AG09319 (cell line): ENCODE data around the gene MGRN1.

Source experiments
- DNase-seq: peaks from one replicate; pipeline ENCODE4 v3.0.0-alpha.2; 2010; ENCODE audit warnings: low read depth; ENCODE audit errors: extremely low read depth
- CTCF ChIP-seq: IDR thresholded peaks from 2 replicates; pipeline ENCODE4 v1.5.1; 2011; ENCODE audit warnings: low read depth, mild to moderate bottlenecking, inconsistent platforms, low read length, moderate library complexity

MGRN1 gene

GRCh38 chr16:4625560-4626159 lies 1.0 kb downstream of the MGRN1 start:
- no peak for DNase-seq
- no peak for TF ChIP-seq CTCF

GRCh38 chr16:4626396-4626795 lies 1.8 kb downstream of the MGRN1 start:
- no peak for TF ChIP-seq CTCF

GRCh38 chr16:4628283-4628682 lies 3.7 kb downstream of the MGRN1 start:
- TF ChIP-seq CTCF, result no peak
- DNase-seq, result no peak

More at GRCh38 chr16:4626396-4626795, 1.8 kb downstream of the MGRN1 start:
- no peak for DNase-seq

GRCh38 chr16:4631444-4631843 lies 6.8 kb downstream of the MGRN1 start:
- no peak for DNase-seq
- no peak for TF ChIP-seq CTCF

- no peak for TF ChIP-seq CTCF
- DNase-seq, result no peak
Observed at GRCh38 chr16:4633910-4634635, 9.4 kb downstream of the MGRN1 start.

GRCh38 chr16:4634768-4635167 lies 10.1 kb downstream of the MGRN1 start:
- DNase-seq, result no peak
- no peak for TF ChIP-seq CTCF

GRCh38 chr16:4636196-4636595 lies 11.6 kb downstream of the MGRN1 start:
- no peak for DNase-seq
- TF ChIP-seq CTCF, result no peak
